OCI-LY7 (cell line): Measurements from ENCODE around the gene UBTD2. TPM values are rescaled to one million over a fixed set of nuclear protein-coding genes. Genes with fewer than 3 reads are reported as not detected.

Source experiments
- BruUV-seq: library from RNA; stranded (reverse); fragments of 400-500 nt; replicated peaks from 2 replicates; lab custom pipeline; 2021; lab: Mats Ljungman, UMichigan
- CTCF ChIA-PET: fragments of 300-600 bp; sonication (Branson Sonifier 250); formaldehyde crosslinking; loops from one replicate; lab custom pipeline; 2022; ENCODE audit warnings: antibody characterized with exemption; ENCODE audit not compliant: unreplicated experiment; lab: Charles Lee
- POLR2A ChIA-PET: fragments of 300-600 bp; sonication (Branson Sonifier 250); formaldehyde crosslinking; loops from one replicate; lab custom pipeline; 2022; ENCODE audit warnings: antibody characterized with exemption; lab: Charles Lee
- DNase-seq: peaks from one replicate; pipeline ENCODE4 v3.0.0-alpha.2; 2015; ENCODE audit warnings: low spot score
- H2AFZ ChIP-seq: fragments of 200-600 bp; sonication (generic), shearing (Covaris generic); 2 replicates; pipeline ENCODE4 v1.6.1; 2014; ENCODE audit warnings: mild to moderate bottlenecking, antibody characterized with exemption, low read length, moderate library complexity
- H3K27ac ChIP-seq: fragments of 200-600 bp; sonication (generic); 2 replicates; pipeline ENCODE4 v1.5.1; 2014; ENCODE audit warnings: mixed run types, low read depth, mild to moderate bottlenecking, moderate library complexity, low read length, inconsistent platforms; ENCODE audit not compliant: poor library complexity, severe bottlenecking
- H3K36me3 ChIP-seq: fragments of 200-600 bp; sonication (generic); 2 replicates; pipeline ENCODE4 v1.6.1; 2014; ENCODE audit warnings: mild to moderate bottlenecking, antibody characterized with exemption, low read length, moderate library complexity, mixed read lengths; ENCODE audit not compliant: insufficient read depth
- H3K4me1 ChIP-seq: fragments of 200-600 bp; sonication (generic); 2 replicates; pipeline ENCODE4 v1.5.1; 2014; ENCODE audit warnings: mild to moderate bottlenecking, low read length; ENCODE audit not compliant: insufficient read depth, poor library complexity, severe bottlenecking
- H3K4me2 ChIP-seq: fragments of 200-600 bp; sonication (generic); 2 replicates; pipeline ENCODE4 v1.6.1; 2014; ENCODE audit warnings: mild to moderate bottlenecking, low read length
- H3K4me3 ChIP-seq: fragments of 200-600 bp; sonication (generic); 2 replicates; pipeline ENCODE4 v1.5.1; 2014; ENCODE audit warnings: mild to moderate bottlenecking, low read depth, low read length; ENCODE audit not compliant: poor library complexity, severe bottlenecking
- H3K79me2 ChIP-seq: fragments of 200-600 bp; sonication (generic); 2 replicates; pipeline ENCODE4 v1.6.1; 2016; ENCODE audit warnings: low read depth, mild to moderate bottlenecking, low read length, moderate library complexity, mixed read lengths; ENCODE audit not compliant: insufficient read depth
- H3K9me2 ChIP-seq: fragments of 200-600 bp; sonication (generic); 2 replicates; pipeline ENCODE4 v1.6.1; 2016; ENCODE audit warnings: mild to moderate bottlenecking, low read length, mixed read lengths; ENCODE audit not compliant: insufficient read depth
- H3K9me3 ChIP-seq: fragments of 200-600 bp; sonication (generic); 2 replicates; pipeline ENCODE4 v1.6.1; 2014; ENCODE audit warnings: mild to moderate bottlenecking, mixed run types, low read length, mixed read lengths
- H4K20me1 ChIP-seq: fragments of 200-600 bp; sonication (generic); 2 replicates; pipeline ENCODE4 v1.6.1; 2014; ENCODE audit warnings: mild to moderate bottlenecking, antibody characterized with exemption, low read length, moderate library complexity, mixed read lengths; ENCODE audit not compliant: insufficient read depth
- CTCF ChIP-seq: fragments of 200-600 bp; sonication (generic); conservative IDR thresholded peaks from 2 replicates; pipeline ENCODE4 v1.5.1; 2014; ENCODE audit warnings: mild to moderate bottlenecking, antibody characterized with exemption, low read length, moderate library complexity, mixed read lengths
- EZH2phosphoT487 ChIP-seq: fragments of 200-600 bp; sonication (generic); IDR thresholded peaks from 2 replicates; pipeline ENCODE4 v1.6.1; 2018; ENCODE audit warnings: low read depth, borderline replicate concordance, mild to moderate bottlenecking, mixed run types, antibody characterized with exemption, low read length, moderate library complexity, mixed read lengths
- intact Hi-C: fragments of 100-400 bp; cut with micrococcal nuclease; formaldehyde crosslinking; loops from one replicate; pipeline ENCODE4 v1.10.0; 2022; ENCODE audit not compliant: unreplicated experiment
- total RNA-seq, 2 experiments: library from RNA; depleted of rRNA in 1 of 2; stranded (reverse); fragments of >200 nt in 1 of 2; shearing (Covaris generic) in 1 of 2; gene quantifications; 2 replicates each; pipeline ENCODE4 v1.2.3, GENCODE V29; 2014 to 2022

Gene UBTD2
- total RNA-seq, 2 experiments from 2014 or later = 16.0 to 19.8 TPM

- Histone ChIP-seq H3K4me2 (no peak overlapping the region), H2AFZ (no peak overlapping the region), H3K79me2 (no peaks in the 10 kb centered on the region), H3K9me2 (no peaks in the 10 kb centered on the region), H3K36me3 (no peaks in the 10 kb centered on the region), H3K9me3 (no peaks in the 10 kb centered on the region), H3K4me3 (no peak overlapping the region), H3K4me1 (no peaks in the 10 kb centered on the region), H3K27ac (no peak overlapping the region), H4K20me1 (no peaks in the 10 kb centered on the region)
- DNase-seq = no peak
- CTCF ChIA-PET = no interaction called here
- no TSS peak for BruUV-seq
- TF ChIP-seq CTCF (no peak), EZH2phosphoT487 (no peak)
- POLR2A ChIA-PET = no interaction called here
- intact Hi-C loops = no loop called here
Observed at GRCh38 chr5:172312286-172312685, 28.7 kb upstream of the UBTD2 start.

- intact Hi-C loops = no loop called here
- no peak overlapping the region for H2AFZ ChIP-seq
- H3K4me2 ChIP-seq = no peak overlapping the region
- H3K4me3 ChIP-seq = no peak overlapping the region
- ChIA-PET POLR2A (no interaction called here), CTCF (no interaction called here)
- H3K36me3 ChIP-seq = no peaks in the 10 kb centered on the region
- H4K20me1 ChIP-seq = no peaks in the 10 kb centered on the region
- no TSS peak for BruUV-seq
- no peaks in the 10 kb centered on the region for H3K9me3 ChIP-seq
- no peak overlapping the region for H3K27ac ChIP-seq
- no peaks in the 10 kb centered on the region for H3K9me2 ChIP-seq
- no peaks in the 10 kb centered on the region for H3K79me2 ChIP-seq
- no peaks in the 10 kb centered on the region for H3K4me1 ChIP-seq
- no peak for DNase-seq
- TF ChIP-seq CTCF = no peak
Observed at GRCh38 chr5:172311605-172312004, 28.0 kb upstream of the UBTD2 start.

DNA sequence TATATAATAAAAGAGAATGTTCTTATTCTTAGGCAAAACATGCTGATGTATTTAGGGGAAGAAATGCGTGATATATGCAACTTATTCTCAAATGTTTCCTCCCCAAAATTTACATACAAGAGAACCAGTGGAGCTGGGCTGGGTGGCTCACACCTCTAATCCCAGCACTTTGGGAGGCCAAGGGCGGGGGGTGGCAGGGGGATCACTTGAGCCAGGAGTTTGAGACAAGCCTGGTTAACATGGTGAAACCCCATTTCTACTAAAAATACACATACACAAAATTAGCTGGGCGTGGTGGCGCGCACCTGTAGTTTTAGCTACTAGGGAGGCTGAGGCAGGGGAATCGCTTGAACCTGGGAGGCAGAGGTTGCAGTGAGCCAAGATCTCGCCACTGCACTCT, 27.5 kb upstream of the UBTD2 start:
- Histone ChIP-seq H4K20me1 (no peaks in the 10 kb centered on the region), H2AFZ (no peak overlapping the region), H3K27ac (no peak overlapping the region), H3K36me3 (no peaks in the 10 kb centered on the region), H3K9me3 (no peaks in the 10 kb centered on the region), H3K4me3 (no peak overlapping the region), H3K4me2 (no peak overlapping the region), H3K79me2 (no peaks in the 10 kb centered on the region), H3K4me1 (no peaks in the 10 kb centered on the region), H3K9me2 (no peaks in the 10 kb centered on the region)
- POLR2A ChIA-PET = no interaction called here
- BruUV-seq = no TSS peak
- intact Hi-C loops = no loop called here
- TF ChIP-seq CTCF (no peak), EZH2phosphoT487 (no peak)
- DNase-seq = no peak
- CTCF ChIA-PET = no interaction called here
